DMS53 (cell line): ENCODE data around the gene RCAN1.

Experiments used
- DNase-seq: peaks from one replicate; lab custom pipeline; 2025; lab: John Stamatoyannopoulos, UW

Gene RCAN1

GRCh38 chr21:34614628-34615486 lies at the start of gene RCAN1:
Gene RCAN1 (minus strand): TSS chr21:34615113. CDS start chr21:34615011, 102 bp downstream.
- DNase-seq = peak; percentile 95

GRCh38 chr21:34661848-34662247 lies 46.9 kb upstream of the RCAN1 start:
- DNase-seq = no peak

- no peak for DNase-seq
These were observed 38.6 kb upstream of the RCAN1 start for GRCh38 chr21:34653522-34653921.

GRCh38 chr21:34651642-34652041 lies 36.7 kb upstream of the RCAN1 start:
- DNase-seq = no peak

- no peak for DNase-seq
These were observed 36.0 kb upstream of the RCAN1 start for GRCh38 chr21:34650861-34651431.

- DNase-seq = peak; percentile 51
These were observed 34.5 kb upstream of the RCAN1 start for GRCh38 chr21:34649400-34649799.

- peak; percentile 44 for DNase-seq
These were observed 33.9 kb upstream of the RCAN1 start for GRCh38 chr21:34648739-34649297.

- DNase-seq = no peak
These were observed 32.6 kb upstream of the RCAN1 start for GRCh38 chr21:34647555-34647954.

- DNase-seq = peak; percentile 59
These were observed 29.9 kb upstream of the RCAN1 start for GRCh38 chr21:34644825-34645224.

GRCh38 chr21:34642211-34643075 lies 27.5 kb upstream of the RCAN1 start:
- DNase-seq = no peak

- DNase-seq = no peak
These were observed 25.9 kb upstream of the RCAN1 start for GRCh38 chr21:34640858-34641257.

GRCh38 chr21:34639882-34640788 lies 25.2 kb upstream of the RCAN1 start:
- DNase-seq = no peak

- no peak for DNase-seq
These were observed 24.3 kb upstream of the RCAN1 start for GRCh38 chr21:34639250-34639649.

GRCh38 chr21:34636961-34637360 lies 22.0 kb upstream of the RCAN1 start:
- no peak for DNase-seq

- peak; percentile 14 for DNase-seq
These were observed 20.4 kb upstream of the RCAN1 start for GRCh38 chr21:34635307-34635706.

- DNase-seq = no peak
These were observed 17.6 kb upstream of the RCAN1 start for GRCh38 chr21:34632498-34632897.

- DNase-seq = peak; percentile 66
These were observed 15.7 kb upstream of the RCAN1 start for GRCh38 chr21:34630536-34631143.

- DNase-seq = no peak
These were observed 11.2 kb upstream of the RCAN1 start for GRCh38 chr21:34626131-34626530.

- DNase-seq = no peak
These were observed 10.2 kb upstream of the RCAN1 start for GRCh38 chr21:34625030-34625593.

GRCh38 chr21:34623516-34623915 lies 8.6 kb upstream of the RCAN1 start:
- DNase-seq = no peak
